ENCODE data around the gene CREB5. TPM values are rescaled to one million over a fixed set of nuclear protein-coding genes. Genes with fewer than 3 reads are reported as not detected.

The CREB5 gene
- total RNA-seq, 2 experiments from 2014 or later = 0.15 to 0.52 TPM

DNA sequence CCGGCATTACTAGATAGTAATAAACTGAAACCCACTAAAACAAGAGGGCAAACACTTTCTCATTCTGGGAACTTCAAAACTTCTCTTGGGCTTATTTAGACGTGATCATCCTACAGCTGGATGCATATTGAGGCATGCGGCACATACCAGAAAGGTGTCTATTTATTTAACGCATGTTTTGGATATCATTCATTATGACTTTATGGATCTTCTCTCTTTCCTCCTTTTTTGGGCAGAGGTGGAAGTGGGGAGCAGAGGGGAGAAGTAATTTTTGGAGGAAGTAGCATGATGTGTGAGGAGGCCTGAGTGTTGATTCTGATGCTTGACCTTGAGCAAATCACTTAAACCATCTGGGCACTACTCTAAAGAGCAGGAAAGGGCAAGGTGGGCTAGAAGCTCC lies 275.2 kb downstream of the CREB5 start:
- POLR2A ChIA-PET = no interaction called here
- Mint-ChIP-seq H3K36me3 (no peaks in the 10 kb centered on the region), H3K27me3 (peaks cover 15% of the 10 kb centered on the region), H3K27ac (no peak overlapping the region), H3K9me3 (no peaks in the 10 kb centered on the region), H3K4me1 (ENCODE audit: low read depth) (no peaks in the 10 kb centered on the region), H3K4me3 (no peak overlapping the region)
- intact Hi-C loops (cut with micrococcal nuclease) = no loop called here
- CTCF ChIA-PET = no interaction called here
- DNase-seq = no peak

DNA sequence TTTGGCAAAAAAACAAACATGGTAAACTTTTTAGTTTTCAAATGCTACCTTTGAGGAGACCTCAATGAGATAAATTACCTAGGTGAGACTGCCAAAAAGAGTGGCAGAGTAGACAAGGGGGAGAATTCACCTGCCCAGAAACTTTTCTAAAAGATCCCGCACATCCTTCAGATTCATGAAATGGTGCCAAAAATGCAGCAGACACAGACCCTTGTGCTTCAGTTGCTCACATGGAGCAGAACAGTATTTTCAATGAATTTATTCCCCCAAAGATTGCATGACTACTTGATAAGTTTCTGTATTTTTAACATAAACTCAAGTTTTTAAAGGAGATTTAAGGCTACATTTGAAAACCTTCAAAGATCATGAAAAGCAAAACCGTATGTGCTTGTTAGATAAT lies 275.9 kb downstream of the CREB5 start:
- no peaks in the 10 kb centered on the region for H3K36me3 Mint-ChIP-seq
- POLR2A ChIA-PET = no interaction called here
- no peak for DNase-seq
- H3K4me3 Mint-ChIP-seq = no peak overlapping the region
- intact Hi-C loops (cut with micrococcal nuclease) = no loop called here
- CTCF ChIA-PET = no interaction called here
- no peaks in the 10 kb centered on the region for H3K9me3 Mint-ChIP-seq
- peaks cover 15% of the 10 kb centered on the region for H3K27me3 Mint-ChIP-seq
- H3K27ac Mint-ChIP-seq = no peak overlapping the region
- H3K4me1 Mint-ChIP-seq (ENCODE audit: low read depth) = no peaks in the 10 kb centered on the region

DNA sequence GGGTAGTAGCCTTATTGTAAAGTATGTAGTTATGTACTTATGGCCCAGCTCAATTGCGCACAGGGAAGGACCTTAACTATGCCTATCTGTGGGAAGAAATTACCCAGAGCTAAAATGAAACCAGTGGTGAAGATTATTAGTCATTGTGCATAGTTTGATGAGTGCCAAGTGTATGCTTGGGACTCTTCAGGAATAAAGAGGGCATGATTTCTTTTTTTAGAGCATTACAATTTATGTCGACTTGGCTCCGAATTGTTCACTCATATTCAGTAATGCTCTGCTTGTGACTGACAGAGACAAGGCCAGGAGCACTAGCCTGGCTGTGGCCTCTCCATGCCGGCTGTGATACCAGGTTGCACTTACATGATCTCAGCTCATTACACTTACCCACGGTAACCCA lies 276.3 kb downstream of the CREB5 start:
- Mint-ChIP-seq H3K27me3 (peaks cover 12% of the 10 kb centered on the region), H3K4me3 (no peak overlapping the region), H3K27ac (no peak overlapping the region), H3K36me3 (no peaks in the 10 kb centered on the region), H3K4me1 (ENCODE audit: low read depth) (no peaks in the 10 kb centered on the region), H3K9me3 (no peaks in the 10 kb centered on the region)
- intact Hi-C loops (cut with micrococcal nuclease) = no loop called here
- POLR2A ChIA-PET = no interaction called here
- CTCF ChIA-PET = no interaction called here
- DNase-seq = no peak

DNA sequence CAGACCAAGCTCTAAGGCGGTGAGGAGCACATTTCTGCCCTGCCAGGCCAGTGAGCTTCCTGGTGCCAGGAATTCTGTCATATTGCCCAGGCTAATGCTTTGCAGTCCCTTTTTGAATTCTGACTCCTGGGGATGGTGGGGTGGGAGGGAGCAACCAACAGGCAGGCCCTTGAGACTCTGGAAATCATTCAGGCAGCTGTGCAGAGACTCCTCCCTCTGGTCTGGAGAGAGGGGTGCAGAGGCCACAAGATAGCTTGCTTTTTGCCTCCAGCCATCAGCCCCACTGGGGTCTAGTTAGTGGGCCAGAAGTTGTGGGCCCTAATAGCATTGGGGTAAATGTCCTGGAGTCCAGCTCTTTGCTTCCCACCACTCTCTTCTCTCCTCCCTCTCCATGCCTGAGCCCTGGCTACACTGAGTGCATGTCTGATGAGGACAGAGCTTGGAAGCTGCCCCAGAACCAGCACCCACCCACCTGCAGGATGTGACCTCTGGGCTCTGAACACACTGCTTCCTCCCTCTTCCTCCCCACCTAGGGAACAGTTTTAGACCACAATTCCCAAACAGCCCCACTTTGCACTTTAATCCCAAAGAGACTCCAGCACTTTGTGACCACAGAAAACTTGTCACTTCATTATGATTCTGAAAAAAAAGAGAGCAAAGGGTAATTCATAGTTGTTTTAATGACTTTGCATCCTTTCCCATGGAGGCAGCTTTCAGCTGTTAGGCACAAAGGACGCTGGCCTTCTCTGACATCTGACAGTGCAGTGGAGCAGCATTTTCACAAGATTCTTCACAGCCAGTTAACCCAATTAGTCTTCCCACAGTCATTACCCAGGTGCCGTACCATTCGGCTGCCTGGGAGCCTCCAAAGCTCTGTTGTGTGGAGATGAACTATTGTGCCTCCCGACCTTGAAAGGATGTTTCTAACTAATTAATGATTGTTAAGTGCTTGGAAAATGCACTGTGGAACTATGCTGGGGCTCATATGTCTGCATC lies 283.3 kb downstream of the CREB5 start:
- H3K4me1 Mint-ChIP-seq (ENCODE audit: low read depth) = no peaks in the 10 kb centered on the region
- intact Hi-C loops (cut with micrococcal nuclease) = no loop called here
- H3K9me3 Mint-ChIP-seq = no peaks in the 10 kb centered on the region
- H3K27ac Mint-ChIP-seq = no peak overlapping the region
- H3K36me3 Mint-ChIP-seq = no peaks in the 10 kb centered on the region
- ChIA-PET POLR2A (no interaction called here), CTCF (no interaction called here)
- no peak for DNase-seq
- H3K4me3 Mint-ChIP-seq = no peak overlapping the region
- peaks cover 5% of the 10 kb centered on the region for H3K27me3 Mint-ChIP-seq

DNA sequence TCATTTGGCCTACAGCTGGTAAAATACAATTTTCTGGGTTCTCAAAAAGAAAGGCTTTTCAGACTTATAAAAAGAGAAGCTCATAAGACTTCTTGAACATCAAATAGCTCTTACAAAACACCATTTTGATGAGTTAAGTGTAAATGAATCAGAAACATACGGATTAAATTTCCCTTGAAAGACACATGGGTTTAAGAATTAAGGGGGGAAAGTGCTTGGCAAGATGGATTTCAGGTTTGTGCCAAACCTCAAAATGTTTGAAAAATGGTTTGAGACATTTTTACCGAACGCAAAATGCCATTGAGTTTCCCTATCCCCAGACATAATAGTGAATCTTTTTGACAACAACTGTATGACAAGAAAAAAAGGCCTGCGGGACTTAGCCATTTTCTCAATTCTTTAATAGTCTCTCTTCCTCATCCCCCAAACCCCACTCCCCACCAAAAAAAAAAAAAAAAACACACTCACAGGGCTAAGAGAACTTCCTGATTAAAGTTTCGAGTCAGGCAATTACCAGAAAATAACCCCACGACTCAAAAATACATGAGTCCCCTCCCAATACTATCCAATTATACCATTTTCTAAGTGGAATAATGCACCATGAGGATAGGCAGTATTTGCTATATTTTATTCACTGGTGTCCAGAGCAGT lies 285.7 kb downstream of the CREB5 start:
- peaks cover 2% of the 10 kb centered on the region for H3K27me3 Mint-ChIP-seq
- H3K36me3 Mint-ChIP-seq = no peaks in the 10 kb centered on the region
- no peak overlapping the region for H3K27ac Mint-ChIP-seq
- no peak overlapping the region for H3K4me3 Mint-ChIP-seq
- intact Hi-C loops (cut with micrococcal nuclease) = no loop called here
- DNase-seq = no peak
- CTCF ChIA-PET = no interaction called here
- no peaks in the 10 kb centered on the region for H3K4me1 Mint-ChIP-seq (ENCODE audit: low read depth)
- no peaks in the 10 kb centered on the region for H3K9me3 Mint-ChIP-seq
- POLR2A ChIA-PET = no interaction called here

DNA sequence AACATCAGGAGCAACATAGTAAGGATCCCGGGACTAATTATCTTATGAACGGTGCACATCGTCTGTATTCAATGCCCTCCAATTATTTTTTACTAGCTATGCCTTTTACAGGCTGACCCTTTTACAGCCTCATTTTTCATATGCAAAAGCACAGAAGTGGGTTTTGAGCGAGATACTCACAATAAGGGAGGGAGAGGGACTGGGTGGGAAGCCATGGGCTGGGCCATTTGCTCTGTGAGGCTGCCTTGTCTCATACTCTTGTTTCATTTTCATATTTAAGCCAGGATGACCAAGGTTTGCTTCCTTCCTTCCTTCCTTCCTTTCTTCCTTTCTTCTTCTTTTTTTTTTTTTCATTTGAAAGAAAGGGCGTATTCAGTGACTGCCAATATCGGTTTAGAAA lies 286.5 kb downstream of the CREB5 start:
- Mint-ChIP-seq H3K9me3 (no peaks in the 10 kb centered on the region), H3K27me3 (peaks cover 2% of the 10 kb centered on the region), H3K36me3 (no peaks in the 10 kb centered on the region), H3K4me1 (ENCODE audit: low read depth) (no peaks in the 10 kb centered on the region), H3K27ac (no peak overlapping the region), H3K4me3 (no peak overlapping the region)
- ChIA-PET POLR2A (no interaction called here), CTCF (no interaction called here)
- intact Hi-C loops (cut with micrococcal nuclease) = no loop called here
- DNase-seq = no peak

DNA sequence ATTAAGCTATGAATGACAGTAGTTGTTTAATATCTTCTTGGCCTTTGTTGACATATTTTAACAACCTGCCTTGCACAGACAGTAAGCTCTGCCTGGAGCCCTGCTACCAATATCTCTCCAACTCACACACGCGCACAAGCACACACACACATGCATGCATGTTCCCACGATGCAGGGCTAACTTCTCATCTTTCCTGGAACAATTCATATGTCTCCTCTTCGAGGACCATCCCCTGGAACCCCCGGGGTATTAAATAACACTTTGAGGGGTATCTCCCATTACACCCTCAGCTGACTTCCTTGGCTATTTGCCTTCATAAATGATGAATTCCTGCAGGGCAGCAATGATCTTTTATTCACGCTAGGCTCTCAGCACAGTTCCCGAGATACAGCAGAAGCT lies 287.8 kb downstream of the CREB5 start:
- ChIA-PET POLR2A (no interaction called here), CTCF (interaction anchor here (0.7 kb wide), 1 partner anchor 10 kb away, joined by 3 read pairs; no protein-coding TSS in a partner anchor)
- H3K4me3 Mint-ChIP-seq = no peak overlapping the region

DNA sequence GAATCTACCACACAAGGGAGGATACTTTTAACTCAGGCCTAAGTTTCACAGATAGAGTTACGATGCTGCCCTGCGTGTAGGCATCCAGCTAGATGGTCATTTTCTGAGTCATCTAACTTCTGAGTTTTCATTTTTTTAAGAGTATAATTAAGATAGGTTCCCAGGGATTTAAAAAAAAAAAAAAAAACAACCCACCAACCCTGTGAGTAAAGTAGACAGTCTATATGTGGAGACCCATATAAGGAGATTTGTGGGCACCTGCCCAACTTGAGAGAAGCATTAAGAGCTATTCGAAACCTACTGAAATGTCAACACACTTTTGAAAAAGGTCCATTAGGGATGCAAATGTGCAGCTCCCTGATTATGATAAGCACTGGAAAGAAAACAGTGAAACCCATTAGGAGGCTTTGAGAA lies 288.5 kb downstream of the CREB5 start:
- ChIA-PET POLR2A (no interaction called here), CTCF (interaction anchor here (0.7 kb wide), 1 partner anchor 9 kb away, joined by 3 read pairs; no protein-coding TSS in a partner anchor)
- DNase-seq = no peak
- Mint-ChIP-seq H3K27ac (no peak overlapping the region), H3K9me3 (no peaks in the 10 kb centered on the region), H3K4me3 (no peak overlapping the region), H3K4me1 (ENCODE audit: low read depth) (no peaks in the 10 kb centered on the region), H3K36me3 (no peaks in the 10 kb centered on the region), H3K27me3 (peaks cover 2% of the 10 kb centered on the region)
- intact Hi-C loops (cut with micrococcal nuclease) = no loop called here

More for the DNA sequence above, 287.8 kb downstream of the CREB5 start:
- Mint-ChIP-seq H3K27ac (no peak overlapping the region), H3K4me1 (ENCODE audit: low read depth) (no peaks in the 10 kb centered on the region), H3K36me3 (no peaks in the 10 kb centered on the region), H3K27me3 (peaks cover 2% of the 10 kb centered on the region), H3K9me3 (no peaks in the 10 kb centered on the region)
- intact Hi-C loops (cut with micrococcal nuclease) = no loop called here
- DNase-seq = no peak

DNA sequence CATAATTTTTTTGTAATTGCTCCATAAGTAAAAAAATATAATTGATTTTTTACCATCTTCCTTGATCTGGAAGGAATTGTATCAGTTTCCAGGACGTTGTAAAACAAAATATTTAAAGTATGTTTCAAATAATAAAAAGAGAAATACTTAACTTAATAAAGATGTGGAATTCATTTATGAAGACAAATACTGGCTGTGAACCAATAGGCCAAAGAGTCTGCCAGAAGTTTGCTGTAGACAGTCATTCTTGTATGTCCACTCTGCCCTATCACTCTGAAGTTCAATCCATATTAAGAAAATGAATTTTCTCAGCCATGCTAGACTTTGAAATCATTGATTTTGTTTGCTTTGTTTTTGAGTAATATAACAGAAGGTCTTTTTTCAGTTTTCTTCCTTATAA lies 289.4 kb downstream of the CREB5 start:
- no peak overlapping the region for H3K4me3 Mint-ChIP-seq
- peaks cover 2% of the 10 kb centered on the region for H3K27me3 Mint-ChIP-seq
- H3K4me1 Mint-ChIP-seq (ENCODE audit: low read depth) = no peaks in the 10 kb centered on the region
- CTCF ChIA-PET = no interaction called here
- no peaks in the 10 kb centered on the region for H3K36me3 Mint-ChIP-seq
- POLR2A ChIA-PET = no interaction called here
- H3K27ac Mint-ChIP-seq = no peak overlapping the region
- intact Hi-C loops (cut with micrococcal nuclease) = no loop called here
- no peaks in the 10 kb centered on the region for H3K9me3 Mint-ChIP-seq
- DNase-seq = no peak

DNA sequence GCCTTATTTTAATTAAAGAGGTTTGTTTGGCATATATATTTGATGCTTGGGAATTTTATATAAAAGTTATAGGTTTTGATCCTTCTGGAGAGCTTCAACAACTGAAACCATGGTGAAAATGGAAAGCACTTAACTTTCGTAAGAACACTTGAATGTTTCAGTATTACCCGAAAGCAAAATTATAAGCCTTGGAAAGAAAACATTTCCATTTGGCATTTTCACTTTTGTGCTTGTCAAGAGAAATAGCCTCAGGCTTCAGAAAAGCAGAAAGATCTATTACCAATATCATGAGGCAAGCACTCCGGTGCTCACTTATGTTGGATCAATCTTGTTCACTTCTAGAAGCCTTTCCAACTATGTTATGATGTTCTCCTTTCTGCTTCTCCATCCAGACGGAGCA lies 289.9 kb downstream of the CREB5 start:
- ChIA-PET CTCF (no interaction called here), POLR2A (no interaction called here)
- intact Hi-C loops (cut with micrococcal nuclease) = no loop called here
- Mint-ChIP-seq H3K4me1 (ENCODE audit: low read depth) (no peaks in the 10 kb centered on the region), H3K36me3 (no peaks in the 10 kb centered on the region), H3K9me3 (no peaks in the 10 kb centered on the region), H3K4me3 (no peak overlapping the region), H3K27me3 (peaks cover 2% of the 10 kb centered on the region), H3K27ac (no peak overlapping the region)
- no peak for DNase-seq

DNA sequence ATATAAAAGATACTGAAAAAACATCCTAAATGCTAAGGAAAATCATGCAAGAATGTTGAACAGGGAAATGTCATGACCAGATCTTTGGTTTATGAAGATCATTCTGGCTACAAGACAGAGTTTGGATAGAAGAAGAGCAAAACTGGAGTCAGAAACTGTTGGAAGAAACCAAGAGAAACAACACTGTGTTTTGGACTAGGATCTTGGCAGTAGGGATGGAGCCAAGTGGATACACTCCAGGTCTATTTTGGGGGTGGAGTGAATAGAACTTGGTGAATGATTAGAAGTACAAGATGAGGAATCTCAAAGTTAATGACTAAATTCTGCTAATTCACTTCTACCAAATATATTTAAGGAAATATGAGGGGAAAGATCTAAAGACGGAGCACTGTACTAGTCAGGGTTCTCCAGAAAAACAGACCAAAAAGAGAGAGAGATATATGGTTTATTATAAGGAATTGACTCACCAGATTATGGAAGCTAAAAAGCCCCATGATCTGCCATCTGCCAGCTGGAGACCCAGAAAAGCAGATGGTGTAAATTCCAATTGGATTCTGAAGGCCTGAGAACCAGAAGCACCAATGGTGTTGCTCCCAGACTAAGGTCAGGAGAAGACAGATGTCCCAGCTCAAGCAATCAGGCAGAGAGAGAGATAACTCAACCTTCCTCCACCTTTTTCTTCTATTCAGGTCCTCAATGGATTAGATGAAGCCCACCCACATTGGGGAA lies 290.9 kb downstream of the CREB5 start:
- ChIA-PET POLR2A (no interaction called here), CTCF (no interaction called here)
- peaks cover 2% of the 10 kb centered on the region for H3K27me3 Mint-ChIP-seq
- no peaks in the 10 kb centered on the region for H3K9me3 Mint-ChIP-seq
- DNase-seq = no peak
- no peaks in the 10 kb centered on the region for H3K36me3 Mint-ChIP-seq
- no peak overlapping the region for H3K4me3 Mint-ChIP-seq
- H3K27ac Mint-ChIP-seq = no peak overlapping the region
- H3K4me1 Mint-ChIP-seq (ENCODE audit: low read depth) = no peaks in the 10 kb centered on the region
- intact Hi-C loops (cut with micrococcal nuclease) = no loop called here

DNA sequence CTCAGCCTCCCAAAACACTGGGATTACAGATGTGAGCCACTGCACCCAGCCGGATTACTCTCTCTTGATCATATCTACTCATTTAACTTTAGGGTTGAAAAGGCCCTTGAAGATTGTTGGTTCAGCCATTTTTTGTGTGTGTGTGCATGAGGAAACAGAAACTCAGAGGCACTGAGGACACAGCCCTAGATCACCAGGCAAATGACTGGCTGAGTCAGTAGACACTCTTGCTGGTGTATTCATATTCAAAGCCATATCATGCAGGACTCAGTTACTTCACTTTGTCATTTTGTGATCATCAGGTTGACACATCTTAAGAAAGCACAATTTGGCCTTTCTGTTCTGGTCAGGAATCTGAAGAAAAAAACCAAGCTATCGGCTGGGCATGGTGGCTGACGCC lies 292.4 kb downstream of the CREB5 start:
- Mint-ChIP-seq H3K9me3 (no peaks in the 10 kb centered on the region), H3K27ac (no peak overlapping the region), H3K4me3 (no peak overlapping the region), H3K36me3 (no peaks in the 10 kb centered on the region), H3K4me1 (ENCODE audit: low read depth) (no peaks in the 10 kb centered on the region), H3K27me3 (peaks cover 2% of the 10 kb centered on the region)
- intact Hi-C loops (cut with micrococcal nuclease) = no loop called here
- CTCF ChIA-PET = no interaction called here
- POLR2A ChIA-PET = no interaction called here
- DNase-seq = no peak
